SK-N-MC (cell line): ENCODE measurements around the gene COMMD7.

Source experiments
- EZH2 ChIP-seq: fragments of 200-600 bp; sonication (generic); IDR thresholded peaks from one replicate; pipeline ENCODE4 v1.6.1; 2017; ENCODE audit warnings: antibody characterized with exemption
- POLR2AphosphoS5 ChIP-seq: IDR thresholded peaks from 2 replicates; pipeline ENCODE4 v1.6.1; 2012; ENCODE audit warnings: mild to moderate bottlenecking, low read depth, low read length, borderline replicate concordance

GRCh38 chr20:32777177-32777956, 34.1 kb upstream of the COMMD7 start:
- TF ChIP-seq POLR2AphosphoS5 (no peak), EZH2 (no peak)
